Activated naive CD8-positive, alpha-beta T cell treated with anti-CD3 and anti-CD28 coated beads, Interleukin-2, amount 50 U/mL, for 24 hours (primary cell): ENCODE results near the gene TCP11L2.
"Not testable (repeated sequence)": the region's sequence is repeated elsewhere in the genome, so short reads cannot be mapped to it uniquely, and the experiment has no call there.

ENCODE experiments used
- ATAC-seq: fragments of 150-1000 bp; cut with Tn5 transposase; one replicate; pipeline ENCODE4 v1.10.0; 2021
- DNase-seq: peaks from one replicate; pipeline ENCODE4 v3.0.0; 2021
- H3K27ac Mint-ChIP-seq: one replicate; pipeline ENCODE4 v1.8.0; 2021; ENCODE audit warnings: mild to moderate bottlenecking, mixed read lengths
- H3K27me3 Mint-ChIP-seq: one replicate; pipeline ENCODE4 v1.8.0; 2021; ENCODE audit warnings: mixed read lengths
- H3K36me3 Mint-ChIP-seq: one replicate; pipeline ENCODE4 v1.8.0; 2021; ENCODE audit warnings: low read depth, mixed read lengths
- H3K4me1 Mint-ChIP-seq: one replicate; pipeline ENCODE4 v1.8.0; 2021; ENCODE audit warnings: mixed read lengths
- H3K4me3 Mint-ChIP-seq: one replicate; pipeline ENCODE4 v1.8.0; 2021; ENCODE audit warnings: mild to moderate bottlenecking, moderate library complexity, mixed read lengths
- H3K9me3 Mint-ChIP-seq: one replicate; pipeline ENCODE4 v1.8.0; 2021; ENCODE audit warnings: mixed read lengths

Gene TCP11L2

GRCh38 chr12:106360400-106360994 is 58.0 kb downstream of the TCP11L2 start:
- Mint-ChIP-seq H3K36me3 (peaks cover 11% of the 10 kb centered on the region), H3K27me3 (peaks cover 2% of the 10 kb centered on the region), H3K4me3 (no peak overlapping the region), H3K27ac (no peak overlapping the region), H3K4me1 (peaks cover 19% of the 10 kb centered on the region), H3K9me3 (no peaks in the 10 kb centered on the region)
- DNase-seq = no peak
- ATAC-seq = no peak

GRCh38 chr12:106362971-106363370 is 60.4 kb downstream of the TCP11L2 start:
- ATAC-seq (no peak), DNase-seq (no peak)
- peaks cover 14% of the 10 kb centered on the region for H3K36me3 Mint-ChIP-seq
- peaks cover 8% of the 10 kb centered on the region for H3K4me1 Mint-ChIP-seq
- H3K4me3 Mint-ChIP-seq = no peak overlapping the region
- H3K9me3 Mint-ChIP-seq = no peaks in the 10 kb centered on the region
- H3K27me3 Mint-ChIP-seq = peaks cover 2% of the 10 kb centered on the region
- H3K27ac Mint-ChIP-seq = no peak overlapping the region

GRCh38 chr12:106364261-106364660 is 61.7 kb downstream of the TCP11L2 start:
- H3K36me3 Mint-ChIP-seq = peaks cover 12% of the 10 kb centered on the region
- H3K4me3 Mint-ChIP-seq = no peak overlapping the region
- no peak for ATAC-seq
- no peaks in the 10 kb centered on the region for H3K9me3 Mint-ChIP-seq
- H3K27me3 Mint-ChIP-seq = no peaks in the 10 kb centered on the region
- no peak overlapping the region for H3K27ac Mint-ChIP-seq
- no peaks in the 10 kb centered on the region for H3K4me1 Mint-ChIP-seq
- no peak for DNase-seq

GRCh38 chr12:106369624-106370346 is 67.3 kb downstream of the TCP11L2 start:
- Mint-ChIP-seq H3K27ac (no peak overlapping the region), H3K4me1 (no peaks in the 10 kb centered on the region), H3K9me3 (no peaks in the 10 kb centered on the region), H3K27me3 (no peaks in the 10 kb centered on the region), H3K36me3 (peaks cover 44% of the 10 kb centered on the region), H3K4me3 (no peak overlapping the region)
- DNase-seq = no peak
- ATAC-seq = no peak

GRCh38 chr12:106378788-106379187 is 76.3 kb downstream of the TCP11L2 start:
- H3K9me3 Mint-ChIP-seq = no peaks in the 10 kb centered on the region
- no peak for DNase-seq

GRCh38 chr12:106380954-106381353 is 78.4 kb downstream of the TCP11L2 start:
- no peak for DNase-seq
- Mint-ChIP-seq H3K4me1 (peaks cover 16% of the 10 kb centered on the region), H3K4me3 (no peak overlapping the region), H3K27me3 (no peaks in the 10 kb centered on the region), H3K9me3 (no peaks in the 10 kb centered on the region), H3K27ac (no peak overlapping the region), H3K36me3 (peaks cover 60% of the 10 kb centered on the region)
- no peak for ATAC-seq

More at GRCh38 chr12:106378788-106379187, 76.3 kb downstream of the TCP11L2 start:
- H3K27me3 Mint-ChIP-seq = no peaks in the 10 kb centered on the region
- H3K4me1 Mint-ChIP-seq = peaks cover 16% of the 10 kb centered on the region
- no peak overlapping the region for H3K27ac Mint-ChIP-seq
- no peak overlapping the region for H3K4me3 Mint-ChIP-seq
- H3K36me3 Mint-ChIP-seq = peaks cover 64% of the 10 kb centered on the region
- ATAC-seq = no peak

GRCh38 chr12:106381866-106382265 is 79.3 kb downstream of the TCP11L2 start:
- DNase-seq, H3K4me3 Mint-ChIP-seq, H3K27ac Mint-ChIP-seq, H3K9me3 Mint-ChIP-seq, H3K27me3 Mint-ChIP-seq, ATAC-seq: not testable (repeated sequence)
- peaks cover 16% of the 10 kb centered on the region for H3K4me1 Mint-ChIP-seq
- peaks cover 51% of the 10 kb centered on the region for H3K36me3 Mint-ChIP-seq

- Mint-ChIP-seq H3K4me3 (no peak overlapping the region), H3K9me3 (no peaks in the 10 kb centered on the region), H3K27me3 (no peaks in the 10 kb centered on the region), H3K36me3 (peaks cover 28% of the 10 kb centered on the region), H3K27ac (no peak overlapping the region), H3K4me1 (no peaks in the 10 kb centered on the region)
- no peak for DNase-seq
- ATAC-seq = no peak
Measured at GRCh38 chr12:106386813-106387535, 84.4 kb downstream of the TCP11L2 start.

GRCh38 chr12:106387848-106388377 is 85.4 kb downstream of the TCP11L2 start:
- H3K27ac Mint-ChIP-seq = no peak overlapping the region
- H3K9me3 Mint-ChIP-seq = no peaks in the 10 kb centered on the region
- ATAC-seq (no peak), DNase-seq (no peak)
- H3K36me3 Mint-ChIP-seq = peaks cover 26% of the 10 kb centered on the region
- H3K4me3 Mint-ChIP-seq = no peak overlapping the region
- no peaks in the 10 kb centered on the region for H3K4me1 Mint-ChIP-seq
- H3K27me3 Mint-ChIP-seq = no peaks in the 10 kb centered on the region

GRCh38 chr12:106389151-106389550 is 86.6 kb downstream of the TCP11L2 start:
- DNase-seq (no peak), ATAC-seq (no peak)
- H3K4me1 Mint-ChIP-seq = no peaks in the 10 kb centered on the region
- no peak overlapping the region for H3K27ac Mint-ChIP-seq
- H3K4me3 Mint-ChIP-seq = no peak overlapping the region
- peaks cover 31% of the 10 kb centered on the region for H3K36me3 Mint-ChIP-seq
- H3K9me3 Mint-ChIP-seq = no peaks in the 10 kb centered on the region
- no peaks in the 10 kb centered on the region for H3K27me3 Mint-ChIP-seq

- ATAC-seq = no peak
- no peaks in the 10 kb centered on the region for H3K9me3 Mint-ChIP-seq
- peaks cover 52% of the 10 kb centered on the region for H3K36me3 Mint-ChIP-seq
Measured at GRCh38 chr12:106392759-106393158, 90.2 kb downstream of the TCP11L2 start.

More at GRCh38 chr12:106392759-106393158, 90.2 kb downstream of the TCP11L2 start:
- H3K27ac Mint-ChIP-seq = no peak overlapping the region
- H3K4me3 Mint-ChIP-seq = no peak overlapping the region
- no peak for DNase-seq
- H3K27me3 Mint-ChIP-seq = no peaks in the 10 kb centered on the region
- H3K4me1 Mint-ChIP-seq = no peaks in the 10 kb centered on the region
